Measurements from ENCODE around the gene TMOD3.

The TMOD3 gene

DNA sequence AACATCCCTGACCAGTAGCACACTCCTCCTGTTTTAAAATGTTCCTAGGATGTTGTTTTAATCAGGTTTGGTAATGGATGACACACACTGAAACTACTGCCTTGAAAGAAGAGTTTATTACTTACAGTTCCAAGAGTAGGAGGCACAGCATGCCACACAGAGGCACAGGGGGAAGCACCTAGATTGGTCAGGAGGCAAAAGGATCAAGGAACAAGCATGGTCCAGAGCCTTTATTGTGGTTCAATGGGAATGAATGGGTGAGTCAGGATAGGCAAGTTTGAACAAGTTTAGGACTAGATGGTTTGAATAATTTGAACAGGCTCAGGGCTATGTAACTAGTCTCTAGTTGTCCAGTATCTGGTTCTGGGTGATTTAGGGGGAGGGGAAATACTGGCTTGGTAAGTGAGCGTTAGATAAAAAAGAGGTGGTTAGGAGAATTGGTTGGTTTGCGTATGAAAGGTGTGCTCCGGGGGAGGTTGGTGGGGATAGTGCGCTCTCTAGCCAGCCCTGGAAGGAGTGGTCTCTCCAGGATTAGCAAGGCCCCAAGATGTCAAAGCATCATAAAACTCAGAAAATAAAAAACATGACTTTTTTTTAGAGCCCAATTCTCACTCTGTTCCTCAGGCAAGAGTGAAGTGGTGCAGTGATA lies 35.1 kb downstream of the TMOD3 start:
- H3K9me3 ChIP-seq (replicated peaks in 1 of 2; ENCODE audit: control insufficient read depth in 2 of 2, insufficient read depth in 1 of 2, low read depth in 1 of 2, low read length in 2 of 2), result no peaks in the 10 kb centered on the region
- no peaks in the 10 kb centered on the region for H3K79me1 ChIP-seq (ENCODE audit: low read depth, low read length)
- no peaks in the 10 kb centered on the region for H3K27me3 ChIP-seq (ENCODE audit: control insufficient read depth in 3 of 3, insufficient read depth in 3 of 3, low read depth in 1 of 3, low read length in 3 of 3)
- H2AFZ ChIP-seq (ENCODE audit: low read length), result no peak overlapping the region
- H2BK12ac ChIP-seq (ENCODE audit: low read length), result no peak overlapping the region
- no peak overlapping the region for H4K8ac ChIP-seq (ENCODE audit: low read depth, low read length)
- no peak overlapping the region for H3K9ac ChIP-seq (ENCODE audit: low read depth, low read length, poor library complexity)
- H3K4me3 ChIP-seq (ENCODE audit: low read length in 2 of 2), result no peak overlapping the region
- H2BK15ac ChIP-seq (ENCODE audit: low read length), result no peak overlapping the region
- no peak overlapping the region for H3K4ac ChIP-seq (ENCODE audit: low read length)
- H2AK5ac ChIP-seq (ENCODE audit: low read depth, low read length), result no peak overlapping the region
- DNase-seq (ENCODE audit: low spot score), result no peak
- no peak overlapping the region for H2BK5ac ChIP-seq (ENCODE audit: low read length)
- H3K4me2 ChIP-seq (ENCODE audit: insufficient read depth, low read length, poor library complexity, severe bottlenecking), result no peak overlapping the region
- peaks cover 0 to 3% of the 10 kb centered on the region in 2 donors for H3K4me1 ChIP-seq (ENCODE audit: control insufficient read depth in 2 of 2, insufficient read depth in 1 of 2, low read depth in 1 of 2, low read length in 2 of 2)
- no peak overlapping the region for H3K18ac ChIP-seq (ENCODE audit: low read length)
- H3K14ac ChIP-seq (ENCODE audit: low read length), result no peak overlapping the region
- H3K23ac ChIP-seq (ENCODE audit: low read depth, low read length, poor library complexity), result no peak overlapping the region
- H3K27ac ChIP-seq (replicated peaks; ENCODE audit: low read length), result no peak overlapping the region
- 100% methylated on average over 2 of the region's 4 CpGs; no CpG with 5 or more reads in 1 of the 2 donors for WGBS, 2 donors (ENCODE audit: extremely low coverage in 2 of 2, insufficient read length in 2 of 2, insufficient replicate concordance in 1 of 2)
- H3K36me3 ChIP-seq (replicated peaks in 1 of 2; ENCODE audit: control insufficient read depth in 2 of 2, insufficient read depth in 2 of 2, low read length in 2 of 2), result peaks cover 0 to 58% of the 10 kb centered on the region in 2 donors
- H2BK120ac ChIP-seq (ENCODE audit: low read depth, low read length), result no peak overlapping the region
- H4K91ac ChIP-seq (ENCODE audit: low read depth, low read length, poor library complexity), result no peak overlapping the region

GRCh38 chr15:51865317-51865716 lies 35.9 kb downstream of the TMOD3 start:
- Histone ChIP-seq H2BK120ac (ENCODE audit: low read depth, low read length) (no peak overlapping the region), H3K4ac (ENCODE audit: low read length) (no peak overlapping the region), H2BK15ac (ENCODE audit: low read length) (no peak overlapping the region), H3K4me1 (ENCODE audit: control insufficient read depth in 2 of 2, insufficient read depth in 1 of 2, low read depth in 1 of 2, low read length in 2 of 2) (peaks cover 0 to 3% of the 10 kb centered on the region in 2 donors), H2BK5ac (ENCODE audit: low read length) (no peak overlapping the region), H3K4me3 (ENCODE audit: low read length in 2 of 2) (no peak overlapping the region), H3K9me3 (replicated peaks in 1 of 2; ENCODE audit: control insufficient read depth in 2 of 2, insufficient read depth in 1 of 2, low read depth in 1 of 2, low read length in 2 of 2) (no peaks in the 10 kb centered on the region), H3K27ac (replicated peaks; ENCODE audit: low read length) (no peak overlapping the region), H3K14ac (ENCODE audit: low read length) (no peak overlapping the region), H2BK12ac (ENCODE audit: low read length) (no peak overlapping the region), H2AK5ac (ENCODE audit: low read depth, low read length) (no peak overlapping the region), H3K36me3 (replicated peaks in 1 of 2; ENCODE audit: control insufficient read depth in 2 of 2, insufficient read depth in 2 of 2, low read length in 2 of 2) (peaks cover 0 to 64% of the 10 kb centered on the region in 2 donors), H3K79me1 (ENCODE audit: low read depth, low read length) (no peaks in the 10 kb centered on the region), H3K23ac (ENCODE audit: low read depth, low read length, poor library complexity) (no peak overlapping the region), H3K9ac (ENCODE audit: low read depth, low read length, poor library complexity) (no peak overlapping the region), H4K8ac (ENCODE audit: low read depth, low read length) (no peak overlapping the region), H2AFZ (ENCODE audit: low read length) (no peak overlapping the region), H3K18ac (ENCODE audit: low read length) (no peak overlapping the region), H4K91ac (ENCODE audit: low read depth, low read length, poor library complexity) (no peak overlapping the region), H3K27me3 (ENCODE audit: control insufficient read depth in 3 of 3, insufficient read depth in 3 of 3, low read depth in 1 of 3, low read length in 3 of 3) (no peaks in the 10 kb centered on the region), H3K4me2 (ENCODE audit: insufficient read depth, low read length, poor library complexity, severe bottlenecking) (no peak overlapping the region)
- WGBS, 2 donors (ENCODE audit: extremely low coverage in 2 of 2, insufficient read length in 2 of 2, insufficient replicate concordance in 1 of 2), result no CpG with 5 or more reads among the region's 1 CpG
- DNase-seq (ENCODE audit: low spot score), result no peak

DNA sequence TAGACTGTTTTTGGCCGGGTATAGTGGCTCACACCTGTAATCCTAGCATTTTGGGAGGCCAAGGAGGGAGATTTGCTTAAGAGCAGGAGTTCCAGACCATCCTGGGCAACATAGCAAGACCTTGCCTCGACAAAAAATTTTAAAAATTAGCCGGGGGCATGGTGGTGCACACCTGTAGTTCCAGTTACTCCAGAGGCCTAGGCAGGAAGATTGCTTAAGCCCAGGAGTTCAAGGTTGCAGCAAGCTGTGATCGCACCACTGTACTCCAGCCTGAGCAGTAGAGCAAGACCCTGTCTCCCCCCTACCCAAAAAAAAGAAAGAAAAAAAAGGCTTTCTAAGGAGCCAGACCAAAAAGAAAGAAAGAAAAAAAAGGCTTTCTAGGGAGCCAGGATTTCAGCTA lies 36.7 kb downstream of the TMOD3 start:
- H3K14ac ChIP-seq (ENCODE audit: low read length), result no peak overlapping the region
- no peak overlapping the region for H2BK120ac ChIP-seq (ENCODE audit: low read depth, low read length)
- peaks cover 0 to 3% of the 10 kb centered on the region in 2 donors for H3K4me1 ChIP-seq (ENCODE audit: control insufficient read depth in 2 of 2, insufficient read depth in 1 of 2, low read depth in 1 of 2, low read length in 2 of 2)
- WGBS, 2 donors (ENCODE audit: extremely low coverage in 2 of 2, insufficient read length in 2 of 2, insufficient replicate concordance in 1 of 2), result no CpG with 5 or more reads among the region's 4 CpGs
- H2BK12ac ChIP-seq (ENCODE audit: low read length), result no peak overlapping the region
- no peak overlapping the region for H3K4ac ChIP-seq (ENCODE audit: low read length)
- H3K9me3 ChIP-seq (replicated peaks in 1 of 2; ENCODE audit: control insufficient read depth in 2 of 2, insufficient read depth in 1 of 2, low read depth in 1 of 2, low read length in 2 of 2), result no peaks in the 10 kb centered on the region
- H4K8ac ChIP-seq (ENCODE audit: low read depth, low read length), result no peak overlapping the region
- H2AFZ ChIP-seq (ENCODE audit: low read length), result no peak overlapping the region
- peaks cover 0 to 73% of the 10 kb centered on the region in 2 donors for H3K36me3 ChIP-seq (replicated peaks in 1 of 2; ENCODE audit: control insufficient read depth in 2 of 2, insufficient read depth in 2 of 2, low read length in 2 of 2)
- no peak overlapping the region for H3K9ac ChIP-seq (ENCODE audit: low read depth, low read length, poor library complexity)
- no peaks in the 10 kb centered on the region for H3K79me1 ChIP-seq (ENCODE audit: low read depth, low read length)
- no peak overlapping the region for H3K4me2 ChIP-seq (ENCODE audit: insufficient read depth, low read length, poor library complexity, severe bottlenecking)
- no peak overlapping the region for H2BK15ac ChIP-seq (ENCODE audit: low read length)
- no peak overlapping the region for H2AK5ac ChIP-seq (ENCODE audit: low read depth, low read length)
- no peak overlapping the region for H3K23ac ChIP-seq (ENCODE audit: low read depth, low read length, poor library complexity)
- no peak overlapping the region for H3K27ac ChIP-seq (replicated peaks; ENCODE audit: low read length)
- H3K27me3 ChIP-seq (ENCODE audit: control insufficient read depth in 3 of 3, insufficient read depth in 3 of 3, low read depth in 1 of 3, low read length in 3 of 3), result no peaks in the 10 kb centered on the region
- H4K91ac ChIP-seq (ENCODE audit: low read depth, low read length, poor library complexity), result no peak overlapping the region
- no peak overlapping the region for H3K4me3 ChIP-seq (ENCODE audit: low read length in 2 of 2)
- H3K18ac ChIP-seq (ENCODE audit: low read length), result no peak overlapping the region
- DNase-seq (ENCODE audit: low spot score), result no peak
- no peak overlapping the region for H2BK5ac ChIP-seq (ENCODE audit: low read length)

GRCh38 chr15:51866751-51867150 lies 37.3 kb downstream of the TMOD3 start:
- no peak overlapping the region for H3K27ac ChIP-seq (replicated peaks; ENCODE audit: low read length)
- no peaks in the 10 kb centered on the region for H3K79me1 ChIP-seq (ENCODE audit: low read depth, low read length)
- no CpG with 5 or more reads among the region's 1 CpG for WGBS, 2 donors (ENCODE audit: extremely low coverage in 2 of 2, insufficient read length in 2 of 2, insufficient replicate concordance in 1 of 2)
- H2BK5ac ChIP-seq (ENCODE audit: low read length), result no peak overlapping the region
- no peak overlapping the region for H2BK12ac ChIP-seq (ENCODE audit: low read length)
- no peak overlapping the region for H3K14ac ChIP-seq (ENCODE audit: low read length)
- no peak overlapping the region for H4K8ac ChIP-seq (ENCODE audit: low read depth, low read length)
- no peak overlapping the region for H4K91ac ChIP-seq (ENCODE audit: low read depth, low read length, poor library complexity)
- peaks cover 0 to 3% of the 10 kb centered on the region in 2 donors for H3K4me1 ChIP-seq (ENCODE audit: control insufficient read depth in 2 of 2, insufficient read depth in 1 of 2, low read depth in 1 of 2, low read length in 2 of 2)
- no peak overlapping the region for H3K4me3 ChIP-seq (ENCODE audit: low read length in 2 of 2)
- no peak overlapping the region for H3K4ac ChIP-seq (ENCODE audit: low read length)
- H3K18ac ChIP-seq (ENCODE audit: low read length), result no peak overlapping the region
- no peak overlapping the region for H3K4me2 ChIP-seq (ENCODE audit: insufficient read depth, low read length, poor library complexity, severe bottlenecking)
- H2AFZ ChIP-seq (ENCODE audit: low read length), result no peak overlapping the region
- H2BK15ac ChIP-seq (ENCODE audit: low read length), result no peak overlapping the region
- no peaks in the 10 kb centered on the region for H3K9me3 ChIP-seq (replicated peaks in 1 of 2; ENCODE audit: control insufficient read depth in 2 of 2, insufficient read depth in 1 of 2, low read depth in 1 of 2, low read length in 2 of 2)
- H3K27me3 ChIP-seq (ENCODE audit: control insufficient read depth in 3 of 3, insufficient read depth in 3 of 3, low read depth in 1 of 3, low read length in 3 of 3), result no peaks in the 10 kb centered on the region
- DNase-seq (ENCODE audit: low spot score), result no peak
- no peak overlapping the region for H3K23ac ChIP-seq (ENCODE audit: low read depth, low read length, poor library complexity)
- H2AK5ac ChIP-seq (ENCODE audit: low read depth, low read length), result no peak overlapping the region
- peaks cover 0 to 78% of the 10 kb centered on the region in 2 donors for H3K36me3 ChIP-seq (replicated peaks in 1 of 2; ENCODE audit: control insufficient read depth in 2 of 2, insufficient read depth in 2 of 2, low read length in 2 of 2)
- no peak overlapping the region for H3K9ac ChIP-seq (ENCODE audit: low read depth, low read length, poor library complexity)
- H2BK120ac ChIP-seq (ENCODE audit: low read depth, low read length), result no peak overlapping the region

All from neuronal stem cell (in vitro differentiated cells).